ENCODE data around the gene NLGN4X. TPM values are rescaled to one million over a fixed set of nuclear protein-coding genes. Genes with fewer than 3 reads are reported as not detected.

The NLGN4X gene
- total RNA-seq, 1 experiment from 2014 or later, result 44.3 TPM

GRCh38 chrX:6210230-6210629 lies 18.4 kb downstream of the NLGN4X start:
- DNase-seq (ENCODE audit: low spot score), result no peak
- POLR2A ChIA-PET (ENCODE audit: low non-redundant PET), result no interaction called here
- BruUV-seq (replicated peaks), result no TSS peak
- H3K36me3 ChIP-seq (ENCODE audit: insufficient read depth, low read length, poor library complexity, severe bottlenecking), result no peaks in the 10 kb centered on the region
- H3K27ac ChIP-seq (ENCODE audit: low read depth, low read length, poor library complexity, severe bottlenecking), result no peak overlapping the region
- H3K27me3 ChIP-seq (replicated peaks; ENCODE audit: insufficient read depth, low read depth, low read length, poor library complexity), result no peaks in the 10 kb centered on the region
- intact Hi-C loops (cut with micrococcal nuclease; ENCODE audit: unreplicated experiment), result no loop called here
- no peaks in the 10 kb centered on the region for H3K9me3 ChIP-seq (ENCODE audit: low read depth, low read length, poor library complexity, severe bottlenecking)
- CTCF ChIA-PET, result no interaction called here
- TF ChIP-seq, protein P1, sequence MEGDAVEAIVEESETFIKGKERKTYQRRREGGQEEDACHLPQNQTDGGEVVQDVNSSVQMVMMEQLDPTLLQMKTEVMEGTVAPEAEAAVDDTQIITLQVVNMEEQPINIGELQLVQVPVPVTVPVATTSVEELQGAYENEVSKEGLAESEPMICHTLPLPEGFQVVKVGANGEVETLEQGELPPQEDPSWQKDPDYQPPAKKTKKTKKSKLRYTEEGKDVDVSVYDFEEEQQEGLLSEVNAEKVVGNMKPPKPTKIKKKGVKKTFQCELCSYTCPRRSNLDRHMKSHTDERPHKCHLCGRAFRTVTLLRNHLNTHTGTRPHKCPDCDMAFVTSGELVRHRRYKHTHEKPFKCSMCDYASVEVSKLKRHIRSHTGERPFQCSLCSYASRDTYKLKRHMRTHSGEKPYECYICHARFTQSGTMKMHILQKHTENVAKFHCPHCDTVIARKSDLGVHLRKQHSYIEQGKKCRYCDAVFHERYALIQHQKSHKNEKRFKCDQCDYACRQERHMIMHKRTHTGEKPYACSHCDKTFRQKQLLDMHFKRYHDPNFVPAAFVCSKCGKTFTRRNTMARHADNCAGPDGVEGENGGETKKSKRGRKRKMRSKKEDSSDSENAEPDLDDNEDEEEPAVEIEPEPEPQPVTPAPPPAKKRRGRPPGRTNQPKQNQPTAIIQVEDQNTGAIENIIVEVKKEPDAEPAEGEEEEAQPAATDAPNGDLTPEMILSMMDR (conservative IDR thresholded peaks at IDR 0.05; ENCODE audit: low read depth, low read length), result no peak
- no peak for TF ChIP-seq EZH2 (IDR thresholded peaks at IDR 0.05; ENCODE audit: borderline replicate concordance, low read depth, low read length, poor library complexity, severe bottlenecking)
- no peaks in the 10 kb centered on the region for H3K4me1 ChIP-seq (ENCODE audit: insufficient read depth, low read length, poor library complexity, severe bottlenecking)
- no peak overlapping the region for H3K4me3 ChIP-seq (ENCODE audit: low read depth, low read length, poor library complexity, severe bottlenecking)

DNA sequence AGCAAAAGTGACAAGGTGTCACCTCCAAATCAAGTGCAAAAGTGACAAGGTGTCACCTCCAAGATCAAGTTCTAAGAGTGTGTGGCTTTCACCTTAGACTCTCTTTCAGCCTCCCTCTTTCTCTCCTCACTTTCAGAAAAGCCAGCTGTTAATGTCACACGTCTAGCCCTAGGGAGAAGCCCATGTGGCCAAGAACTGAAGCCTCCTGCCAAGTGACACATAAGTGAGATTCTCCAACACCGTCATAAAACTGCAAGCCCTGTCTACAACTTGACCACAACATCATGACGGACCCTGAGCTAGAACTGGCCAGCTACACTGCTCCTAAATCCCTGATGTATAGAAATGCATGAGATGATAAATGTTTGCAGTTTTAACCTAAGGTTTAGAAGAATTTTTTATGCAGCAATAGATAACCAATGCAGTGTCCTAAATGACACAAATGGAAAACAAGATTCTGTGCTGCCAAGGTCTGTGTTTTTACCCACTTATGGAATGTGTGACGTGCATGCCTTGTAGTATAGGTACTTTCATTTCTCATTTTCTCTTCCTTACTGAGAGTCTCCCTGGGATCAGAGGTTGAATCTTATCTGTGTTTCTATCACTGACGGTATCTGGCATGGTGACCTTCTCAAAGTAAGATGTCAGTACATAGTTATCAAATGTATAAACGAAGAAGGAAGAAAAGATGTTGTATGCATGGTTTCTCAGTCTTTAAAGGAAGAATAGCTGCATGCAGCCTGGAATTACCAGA lies 25.0 kb downstream of the NLGN4X start:
- no peaks in the 10 kb centered on the region for H3K36me3 ChIP-seq (ENCODE audit: insufficient read depth, low read length, poor library complexity, severe bottlenecking)
- H3K27me3 ChIP-seq (replicated peaks; ENCODE audit: insufficient read depth, low read depth, low read length, poor library complexity), result no peaks in the 10 kb centered on the region
- H3K27ac ChIP-seq (ENCODE audit: low read depth, low read length, poor library complexity, severe bottlenecking), result no peak overlapping the region
- H3K9me3 ChIP-seq (ENCODE audit: low read depth, low read length, poor library complexity, severe bottlenecking), result no peaks in the 10 kb centered on the region
- intact Hi-C loops (cut with micrococcal nuclease; ENCODE audit: unreplicated experiment), result no loop called here
- TF ChIP-seq, protein P1 (conservative IDR thresholded peaks at IDR 0.05; ENCODE audit: low read depth, low read length), result no peak
- TF ChIP-seq EZH2 (IDR thresholded peaks at IDR 0.05; ENCODE audit: borderline replicate concordance, low read depth, low read length, poor library complexity, severe bottlenecking), result no peak
- H3K4me1 ChIP-seq (ENCODE audit: insufficient read depth, low read length, poor library complexity, severe bottlenecking), result no peaks in the 10 kb centered on the region
- POLR2A ChIA-PET (ENCODE audit: low non-redundant PET), result no interaction called here
- no TSS peak for BruUV-seq (replicated peaks)
- no peak for DNase-seq (ENCODE audit: low spot score)
- CTCF ChIA-PET, result no interaction called here
- no peak overlapping the region for H3K4me3 ChIP-seq (ENCODE audit: low read depth, low read length, poor library complexity, severe bottlenecking)

GRCh38 chrX:6199486-6199885 lies 29.2 kb downstream of the NLGN4X start:
- intact Hi-C loops (cut with micrococcal nuclease; ENCODE audit: unreplicated experiment), result no loop called here
- Histone ChIP-seq H3K36me3 (ENCODE audit: insufficient read depth, low read length, poor library complexity, severe bottlenecking) (no peaks in the 10 kb centered on the region), H3K27ac (ENCODE audit: low read depth, low read length, poor library complexity, severe bottlenecking) (no peak overlapping the region), H3K9me3 (ENCODE audit: low read depth, low read length, poor library complexity, severe bottlenecking) (no peaks in the 10 kb centered on the region), H3K4me1 (ENCODE audit: insufficient read depth, low read length, poor library complexity, severe bottlenecking) (no peaks in the 10 kb centered on the region), H3K27me3 (replicated peaks; ENCODE audit: insufficient read depth, low read depth, low read length, poor library complexity) (no peaks in the 10 kb centered on the region), H3K4me3 (ENCODE audit: low read depth, low read length, poor library complexity, severe bottlenecking) (no peak overlapping the region)
- DNase-seq (ENCODE audit: low spot score), result no peak
- POLR2A ChIA-PET (ENCODE audit: low non-redundant PET), result no interaction called here
- TF ChIP-seq, protein P1 (conservative IDR thresholded peaks at IDR 0.05; ENCODE audit: low read depth, low read length), result no peak
- no peak for TF ChIP-seq EZH2 (IDR thresholded peaks at IDR 0.05; ENCODE audit: borderline replicate concordance, low read depth, low read length, poor library complexity, severe bottlenecking)
- CTCF ChIA-PET, result no interaction called here
- no TSS peak for BruUV-seq (replicated peaks)
